K562 (cell line): ENCODE data around the gene FASTK. TPM values are rescaled to one million over a fixed set of nuclear protein-coding genes. Genes with fewer than 3 reads are reported as not detected.
A peak's percentile ranks its signal among the peaks of the same experiment; 100 is the strongest.

Experiments
- CREB1 ChIP-seq, 2 experiments: sonication (generic) in 1 of 2; formaldehyde crosslinking in 1 of 2; IDR thresholded peaks; 2 replicates each; pipeline versions ENCODE4 v1.6.1 to v1.8.0; 2012 to 2022; ENCODE audit warnings: inconsistent platforms in 1 of 2, mild to moderate bottlenecking in 1 of 2, missing genetic modification reagents in 1 of 2, moderate library complexity in 1 of 2
- ETS2 ChIP-seq: IDR thresholded peaks from 2 replicates; pipeline ENCODE4 v1.6.1; 2016; ENCODE audit warnings: borderline replicate concordance, missing genetic modification characterization, mild to moderate bottlenecking, moderate library complexity, missing compliant biosample characterization; ENCODE audit not compliant: poor library complexity, severe bottlenecking
- ETV6 ChIP-seq, 3 experiments: fragments of 150-350 bp in 1 of 3; sonication (generic) in 1 of 3; formaldehyde crosslinking in 1 of 3; IDR thresholded peaks; 2 replicates each; pipeline versions ENCODE4 v1.6.1 to v1.8.0; 2014 to 2022; ENCODE audit warnings: borderline replicate concordance in 2 of 3, low read depth in 2 of 3, antibody characterized with exemption in 1 of 3, low read length in 1 of 3, mild to moderate bottlenecking in 1 of 3, missing genetic modification reagents in 1 of 3
- GTF2E2 ChIP-seq: fragments of 200-800 bp; sonication (Bioruptor generic); IDR thresholded peaks from 2 replicates; pipeline ENCODE4 v1.6.1; 2016; ENCODE audit warnings: missing genetic modification characterization, missing compliant biosample characterization
- ILF3 ChIP-seq: fragments of 450-650 bp; IDR thresholded peaks from 2 replicates; pipeline ENCODE4 v1.6.1; 2018; ENCODE audit warnings: antibody characterized with exemption, mild to moderate bottlenecking, moderate library complexity, borderline replicate concordance
- KDM4B ChIP-seq, 2 experiments: fragments of 450-650 bp in 1 of 2; sonication (generic) in 1 of 2; IDR thresholded peaks; 2 replicates each; pipeline ENCODE4 v1.6.1; 2016 to 2017; ENCODE audit warnings: borderline replicate concordance in 2 of 2, antibody characterized with exemption in 1 of 2, low read depth in 1 of 2, mild to moderate bottlenecking in 1 of 2
- MIER1 ChIP-seq: fragments of 450-650 bp; IDR thresholded peaks from 2 replicates; pipeline ENCODE4 v1.6.1; 2016; ENCODE audit warnings: antibody characterized with exemption, mild to moderate bottlenecking, low read depth
- PYGO2 ChIP-seq: fragments of 450-650 bp; IDR thresholded peaks from 2 replicates; pipeline ENCODE4 v1.6.1; 2016; ENCODE audit warnings: mild to moderate bottlenecking, missing genetic modification characterization, moderate library complexity, missing compliant biosample characterization
- STAT5B ChIP-seq: fragments of 250-450 bp; sonication (Bioruptor Pico); IDR thresholded peaks from 2 replicates; pipeline ENCODE4 v1.8.0; 2021; ENCODE audit warnings: mild to moderate bottlenecking, inconsistent platforms
- ZEB2 ChIP-seq: fragments of 450-650 bp; IDR thresholded peaks from 2 replicates; pipeline ENCODE4 v1.6.1; 2016
- ZNF175 ChIP-seq: fragments of 200-800 bp; sonication (Bioruptor generic); IDR thresholded peaks from 2 replicates; pipeline ENCODE4 v1.6.1; 2016; ENCODE audit warnings: low read depth, mild to moderate bottlenecking, missing genetic modification characterization, missing compliant biosample characterization
- ZNF217 ChIP-seq: sonication (generic); formaldehyde crosslinking; IDR thresholded peaks from 2 replicates; pipeline ENCODE4 v1.8.0; 2022; ENCODE audit warnings: mild to moderate bottlenecking, missing genetic modification reagents
- ZNF232 ChIP-seq: sonication (generic); formaldehyde crosslinking; IDR thresholded peaks from 2 replicates; pipeline ENCODE4 v1.8.0; 2022; ENCODE audit warnings: mild to moderate bottlenecking, missing genetic modification reagents
- ZNF780A ChIP-seq: fragments of 250-450 bp; sonication (Bioruptor Pico); IDR thresholded peaks from 2 replicates; pipeline ENCODE4 v1.5.0; 2021; ENCODE audit warnings: mild to moderate bottlenecking
- polyA plus RNA-seq, 8 experiments: library from polyadenylated mRNA; depleted of rRNA in 4 of 8; stranded (reverse) in 5 of 8; unstranded in 3 of 8; fragments of >200 nt; fragmentation: Nextera tagmentation in 2 of 8; fragmentation: Illumina TruSeq in 1 of 8; extraction: Ambion mirVana in 2 of 8; extraction: Trizol in 1 of 8; gene quantifications; 2 replicates each; pipeline versions ENCODE4 v1.2.1 to v1.2.3, GENCODE V29; 2011 to 2014; ENCODE audit warnings: inconsistent platforms in 1 of 8, missing spikeins in 1 of 8
- total RNA-seq, 7 experiments: library from RNA; depleted of rRNA in 6 of 7; stranded (reverse); fragments of >200 nt in 6 of 7; fragmentation: Illumina TruSeq in 2 of 7; extraction: Trizol in 2 of 7; gene quantifications; 2 replicates each; pipeline versions ENCODE4 v1.2.1 to v1.2.3, GENCODE V29; 2011 to 2021; ENCODE audit warnings: low replicate concordance in 1 of 7
- TF ChIP-seq, protein P1 (sequence below): sonication (generic); formaldehyde crosslinking; IDR thresholded peaks from 2 replicates; pipeline ENCODE4 v1.8.0; 2022; ENCODE audit warnings: mild to moderate bottlenecking, missing genetic modification reagents
- TF ChIP-seq, protein P2 (sequence below): fragments of 250-450 bp; sonication (Bioruptor Pico); IDR thresholded peaks from 2 replicates; pipeline ENCODE4 v1.5.0; 2021; ENCODE audit warnings: mild to moderate bottlenecking, moderate library complexity
- TF ChIP-seq, protein P3 (sequence below): sonication (generic); formaldehyde crosslinking; IDR thresholded peaks from 2 replicates; pipeline ENCODE4 v1.8.0; 2022; ENCODE audit warnings: mild to moderate bottlenecking, missing genetic modification reagents

FASTK gene
- total and polyA plus RNA-seq, 9 of the 15 experiments (the other 6 are each of a cell fraction or from before 2014, with no cell fraction given): 0.51 to 150 (median 48.2) TPM

DNA sequence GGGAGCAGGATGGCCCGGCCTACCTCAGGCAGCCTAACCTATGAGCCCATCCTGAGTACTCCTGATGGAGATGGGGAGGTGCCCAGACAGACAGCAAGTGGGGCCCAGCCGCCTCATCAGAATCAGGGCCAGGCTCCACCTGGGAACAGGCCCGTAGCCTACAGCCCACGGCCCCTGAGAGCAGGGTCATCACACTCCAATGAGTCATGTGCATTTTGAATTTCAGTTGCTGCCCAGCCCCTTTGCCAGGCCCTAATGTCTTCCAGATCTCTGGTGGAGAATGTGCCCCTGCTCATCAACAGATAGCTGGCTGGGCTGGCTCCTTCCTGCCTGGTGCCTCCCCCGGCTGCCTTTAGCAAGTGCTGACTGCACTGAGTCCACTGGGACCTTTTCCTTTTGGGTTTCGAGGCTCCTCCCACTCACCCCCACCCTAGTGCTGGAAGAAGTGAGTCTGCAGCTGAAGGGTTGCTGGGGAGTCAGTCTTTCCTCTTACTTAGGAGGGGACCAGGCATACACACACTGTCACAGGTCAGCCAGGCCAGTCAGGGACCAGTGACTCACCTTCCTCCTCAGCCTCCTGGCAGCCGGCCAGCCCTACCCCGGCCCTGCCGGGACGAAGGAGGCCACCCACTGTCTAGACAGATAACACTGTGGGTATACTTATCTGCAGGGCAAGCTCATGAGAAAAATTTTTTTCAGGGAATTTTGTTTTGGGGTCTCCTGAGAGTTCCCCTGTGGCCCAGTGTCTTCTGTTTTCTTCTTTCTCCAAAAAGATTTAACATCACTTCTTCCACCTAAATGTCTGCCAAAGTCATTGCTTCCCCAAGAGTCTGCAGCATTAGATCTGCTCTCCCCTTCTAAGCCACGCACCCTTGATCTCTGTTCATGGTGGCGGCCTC lies 41.4 kb downstream of the FASTK start (continued):
- TF ChIP-seq ETV6 (IDR thresholded peaks at IDR 0.05; ENCODE audit: borderline replicate concordance in 1 of 2, low read depth in 2 of 2, low read length in 1 of 2) (peak in 1 of 2 experiments; percentile 26; a peak in 2 of 4 replicates), ETV6 (CRISPR knock-in tag; IDR thresholded peaks at IDR 0.05; ENCODE audit: borderline replicate concordance) (no peak), ZNF780A (no peak), KDM4B (IDR thresholded peaks at IDR 0.05; ENCODE audit: borderline replicate concordance in 2 of 2, low read depth in 1 of 2) (no peak), ETS2 (no peak), ZEB2 (peak; percentile 88), ZNF175 (CRISPR knock-in tag) (peak; percentile 69; the same call in 1 of the 2 replicates), STAT5B (CRISPR knock-in tag) (no peak), ILF3 (no peak), ZNF232 (CRISPR knock-in tag) (no peak), PYGO2 (no peak), MIER1 (no peak), ZNF217 (CRISPR knock-in tag) (no peak), CREB1 (IDR thresholded peaks at IDR 0.05) (peak; percentile 70; the same call in 1 of the 2 replicates), CREB1 (CRISPR knock-in tag; IDR thresholded peaks at IDR 0.05) (peak; percentile 66), GTF2E2 (tag) (peak; percentile 50; the same call in 1 of the 2 replicates)
- TF ChIP-seq, protein P1, sequence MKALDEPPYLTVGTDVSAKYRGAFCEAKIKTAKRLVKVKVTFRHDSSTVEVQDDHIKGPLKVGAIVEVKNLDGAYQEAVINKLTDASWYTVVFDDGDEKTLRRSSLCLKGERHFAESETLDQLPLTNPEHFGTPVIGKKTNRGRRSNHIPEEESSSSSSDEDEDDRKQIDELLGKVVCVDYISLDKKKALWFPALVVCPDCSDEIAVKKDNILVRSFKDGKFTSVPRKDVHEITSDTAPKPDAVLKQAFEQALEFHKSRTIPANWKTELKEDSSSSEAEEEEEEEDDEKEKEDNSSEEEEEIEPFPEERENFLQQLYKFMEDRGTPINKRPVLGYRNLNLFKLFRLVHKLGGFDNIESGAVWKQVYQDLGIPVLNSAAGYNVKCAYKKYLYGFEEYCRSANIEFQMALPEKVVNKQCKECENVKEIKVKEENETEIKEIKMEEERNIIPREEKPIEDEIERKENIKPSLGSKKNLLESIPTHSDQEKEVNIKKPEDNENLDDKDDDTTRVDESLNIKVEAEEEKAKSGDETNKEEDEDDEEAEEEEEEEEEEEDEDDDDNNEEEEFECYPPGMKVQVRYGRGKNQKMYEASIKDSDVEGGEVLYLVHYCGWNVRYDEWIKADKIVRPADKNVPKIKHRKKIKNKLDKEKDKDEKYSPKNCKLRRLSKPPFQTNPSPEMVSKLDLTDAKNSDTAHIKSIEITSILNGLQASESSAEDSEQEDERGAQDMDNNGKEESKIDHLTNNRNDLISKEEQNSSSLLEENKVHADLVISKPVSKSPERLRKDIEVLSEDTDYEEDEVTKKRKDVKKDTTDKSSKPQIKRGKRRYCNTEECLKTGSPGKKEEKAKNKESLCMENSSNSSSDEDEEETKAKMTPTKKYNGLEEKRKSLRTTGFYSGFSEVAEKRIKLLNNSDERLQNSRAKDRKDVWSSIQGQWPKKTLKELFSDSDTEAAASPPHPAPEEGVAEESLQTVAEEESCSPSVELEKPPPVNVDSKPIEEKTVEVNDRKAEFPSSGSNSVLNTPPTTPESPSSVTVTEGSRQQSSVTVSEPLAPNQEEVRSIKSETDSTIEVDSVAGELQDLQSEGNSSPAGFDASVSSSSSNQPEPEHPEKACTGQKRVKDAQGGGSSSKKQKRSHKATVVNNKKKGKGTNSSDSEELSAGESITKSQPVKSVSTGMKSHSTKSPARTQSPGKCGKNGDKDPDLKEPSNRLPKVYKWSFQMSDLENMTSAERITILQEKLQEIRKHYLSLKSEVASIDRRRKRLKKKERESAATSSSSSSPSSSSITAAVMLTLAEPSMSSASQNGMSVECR (CRISPR knock-in tag): no peak
- TF ChIP-seq, protein P2, sequence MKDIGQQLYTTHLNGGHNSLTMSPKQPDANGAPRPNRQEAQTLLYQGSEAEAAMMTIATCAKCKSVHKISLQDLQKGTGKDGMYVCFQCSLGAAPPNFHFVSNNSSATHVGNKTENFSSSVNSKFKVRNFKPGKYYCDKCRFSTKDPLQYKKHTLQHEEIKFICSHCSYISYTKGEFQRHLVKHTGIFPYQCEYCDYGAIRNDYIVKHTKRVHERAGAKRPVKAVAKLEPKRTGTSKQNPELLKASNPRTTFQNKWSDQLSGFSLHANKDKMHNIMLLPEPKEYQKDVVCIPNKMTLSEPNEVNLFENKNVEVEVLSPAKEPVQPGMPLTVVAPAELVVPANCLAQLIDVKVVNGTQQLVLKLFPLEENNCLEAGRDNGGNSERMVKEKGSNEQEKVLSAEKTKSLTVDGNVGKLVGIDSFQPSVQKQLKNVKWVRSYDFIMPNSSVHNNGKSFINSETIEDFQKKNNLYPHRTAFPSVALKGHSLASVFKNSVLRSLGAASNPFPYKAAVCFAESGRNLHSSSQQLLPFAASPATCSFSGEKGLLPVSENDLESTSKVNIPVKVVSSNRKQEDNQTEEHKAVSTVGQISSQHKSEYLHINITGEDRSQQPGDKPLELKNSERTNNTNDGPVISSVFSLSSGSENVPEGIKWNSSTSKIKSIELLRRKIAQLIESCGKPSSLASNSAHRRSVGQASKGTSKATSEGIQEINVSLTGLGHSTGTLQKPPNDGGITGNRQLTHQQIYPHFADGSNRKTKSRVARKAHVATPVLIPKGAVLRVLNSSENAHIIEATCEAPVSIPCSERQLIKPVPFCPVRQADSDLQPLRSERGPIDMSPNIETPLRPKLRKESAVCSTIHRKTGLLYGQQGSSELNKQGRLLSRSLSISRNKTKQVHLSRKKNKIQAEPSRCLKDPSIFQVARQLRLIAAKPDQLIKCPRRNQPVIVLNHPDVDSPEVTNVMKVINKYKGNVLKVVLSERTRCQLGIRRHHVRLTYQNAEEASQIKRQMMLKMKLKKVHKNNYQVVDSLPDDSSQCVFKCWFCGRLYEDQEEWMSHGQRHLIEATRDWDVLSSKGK (CRISPR knock-in tag): no peak
- TF ChIP-seq, protein P3, sequence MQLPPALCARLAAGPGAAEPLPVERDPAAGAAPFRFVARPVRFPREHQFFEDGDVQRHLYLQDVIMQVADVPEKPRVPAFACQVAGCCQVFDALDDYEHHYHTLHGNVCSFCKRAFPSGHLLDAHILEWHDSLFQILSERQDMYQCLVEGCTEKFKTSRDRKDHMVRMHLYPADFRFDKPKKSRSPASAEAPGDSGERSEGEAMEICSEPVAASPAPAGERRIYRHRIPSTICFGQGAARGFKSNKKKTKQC (CRISPR knock-in tag): no peak
